Measurements from ENCODE around the gene MBD5.

DNA sequence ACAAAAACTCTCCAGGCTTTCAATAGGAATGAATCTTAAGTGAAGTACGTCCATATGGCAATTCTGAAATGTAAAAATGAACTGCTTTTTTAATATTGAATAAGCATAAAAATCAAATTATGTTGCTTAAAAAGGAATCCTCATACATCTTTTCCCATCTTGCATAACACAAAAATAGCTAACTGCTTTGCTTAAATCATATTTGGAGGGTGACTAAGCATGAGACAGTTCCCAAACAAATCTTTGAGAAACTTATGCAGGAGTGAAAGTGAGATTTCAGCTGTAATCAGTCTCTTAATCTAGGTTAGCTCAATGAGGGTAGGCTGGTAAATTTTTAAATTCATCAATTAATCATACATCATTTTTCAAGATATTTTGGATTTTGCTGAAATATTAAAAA lies 111.5 kb downstream of the MBD5 start:
- no peak for TF ChIP-seq POLR2A (IDR thresholded peaks at IDR 0.05)
- TF ChIP-seq, protein P1, sequence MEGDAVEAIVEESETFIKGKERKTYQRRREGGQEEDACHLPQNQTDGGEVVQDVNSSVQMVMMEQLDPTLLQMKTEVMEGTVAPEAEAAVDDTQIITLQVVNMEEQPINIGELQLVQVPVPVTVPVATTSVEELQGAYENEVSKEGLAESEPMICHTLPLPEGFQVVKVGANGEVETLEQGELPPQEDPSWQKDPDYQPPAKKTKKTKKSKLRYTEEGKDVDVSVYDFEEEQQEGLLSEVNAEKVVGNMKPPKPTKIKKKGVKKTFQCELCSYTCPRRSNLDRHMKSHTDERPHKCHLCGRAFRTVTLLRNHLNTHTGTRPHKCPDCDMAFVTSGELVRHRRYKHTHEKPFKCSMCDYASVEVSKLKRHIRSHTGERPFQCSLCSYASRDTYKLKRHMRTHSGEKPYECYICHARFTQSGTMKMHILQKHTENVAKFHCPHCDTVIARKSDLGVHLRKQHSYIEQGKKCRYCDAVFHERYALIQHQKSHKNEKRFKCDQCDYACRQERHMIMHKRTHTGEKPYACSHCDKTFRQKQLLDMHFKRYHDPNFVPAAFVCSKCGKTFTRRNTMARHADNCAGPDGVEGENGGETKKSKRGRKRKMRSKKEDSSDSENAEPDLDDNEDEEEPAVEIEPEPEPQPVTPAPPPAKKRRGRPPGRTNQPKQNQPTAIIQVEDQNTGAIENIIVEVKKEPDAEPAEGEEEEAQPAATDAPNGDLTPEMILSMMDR (IDR thresholded peaks at IDR 0.05): no peak
